IMR-90 (cell line): ENCODE data around the gene KIF6. TPM values are rescaled to one million over a fixed set of nuclear protein-coding genes. Genes with fewer than 3 reads are reported as not detected.

ENCODE experiments used
- ATAC-seq: fragments of 200-7000 bp; cut with Tn5 transposase; 2 replicates; pipeline ENCODE4 v1.9.1; 2020; ENCODE audit warnings: low read depth, mild to moderate bottlenecking, moderate library complexity
- BruUV-seq: library from RNA; stranded (reverse); fragments of 400-500 nt; replicated peaks from 2 replicates; lab custom pipeline; 2021; lab: Mats Ljungman, UMichigan
- CTCF ChIA-PET: fragments of 300-600 bp; formaldehyde crosslinking; extraction: SDS; loops from one replicate; lab custom pipeline; 2021; ENCODE audit warnings: antibody characterized with exemption; lab: Yijun Ruan, JAX
- POLR2A ChIA-PET: fragments of 300-600 bp; sonication (Branson Sonifier 250); formaldehyde crosslinking; loops from one replicate; lab custom pipeline; 2022; ENCODE audit warnings: antibody characterized with exemption; ENCODE audit not compliant: unreplicated experiment; lab: Charles Lee
- DNase-seq: peaks from one replicate; pipeline ENCODE4 v3.0.0; 2013
- H2AFZ ChIP-seq: replicated peaks from 2 replicates; pipeline ENCODE3; 2013; ENCODE audit warnings: low read length, mild to moderate bottlenecking; ENCODE audit not compliant: poor library complexity
- H2AK5ac ChIP-seq: 2 replicates; pipeline ENCODE4 v1.6.1; 2013; ENCODE audit warnings: low read depth, low read length, inconsistent platforms
- H2AK9ac ChIP-seq: replicated peaks from 2 replicates; pipeline ENCODE3; 2013; ENCODE audit warnings: mild to moderate bottlenecking, low read depth, low read length, moderate library complexity; ENCODE audit not compliant: poor library complexity
- H2BK120ac ChIP-seq: 2 replicates; pipeline ENCODE4 v1.6.1; 2013; ENCODE audit warnings: low read depth, low read length, inconsistent platforms
- H2BK15ac ChIP-seq: 3 replicates; pipeline ENCODE4 v1.6.1; 2013; ENCODE audit warnings: low read depth, low read length, inconsistent platforms
- H2BK20ac ChIP-seq: 2 replicates; pipeline ENCODE4 v1.6.1; 2013; ENCODE audit warnings: low read depth, mild to moderate bottlenecking, inconsistent platforms, low read length, moderate library complexity
- H2BK5ac ChIP-seq: 2 replicates; pipeline ENCODE4 v1.6.1; 2013; ENCODE audit warnings: mild to moderate bottlenecking, low read depth, low read length, inconsistent platforms; ENCODE audit not compliant: poor library complexity, severe bottlenecking
- H3K14ac ChIP-seq: replicated peaks from 2 replicates; pipeline ENCODE4 v1.6.1; 2013; ENCODE audit warnings: low read depth, low read length, inconsistent platforms
- H3K18ac ChIP-seq: 2 replicates; pipeline ENCODE4 v1.6.1; 2013; ENCODE audit warnings: low read depth, low read length, control low read depth
- H3K23ac ChIP-seq: 2 replicates; pipeline ENCODE4 v1.6.1; 2013; ENCODE audit warnings: low read depth, low read length, inconsistent platforms
- H3K27ac ChIP-seq: 2 replicates; pipeline ENCODE4 v1.5.1; 2013; ENCODE audit warnings: mild to moderate bottlenecking, control low read depth, low read length; ENCODE audit not compliant: insufficient read depth
- H3K27me3 ChIP-seq: 2 replicates; pipeline ENCODE4 v1.6.1; 2013; ENCODE audit warnings: low read length; ENCODE audit not compliant: control insufficient read depth, insufficient read depth
- H3K36me3 ChIP-seq: 2 replicates; pipeline ENCODE4 v1.6.1; 2013; ENCODE audit warnings: low read length, mixed read lengths; ENCODE audit not compliant: control insufficient read depth, insufficient read depth
- H3K4ac ChIP-seq: 2 replicates; pipeline ENCODE4 v1.6.1; 2013; ENCODE audit warnings: low read depth, low read length, inconsistent platforms
- H3K4me1 ChIP-seq: 2 replicates; pipeline ENCODE4 v1.6.1; 2013; ENCODE audit warnings: low read length, mixed read lengths; ENCODE audit not compliant: control insufficient read depth, insufficient read depth
- H3K4me2 ChIP-seq: 2 replicates; pipeline ENCODE4 v1.6.1; 2013; ENCODE audit warnings: low read depth, mild to moderate bottlenecking, control low read depth, low read length, moderate library complexity
- H3K4me3 ChIP-seq: 2 replicates; pipeline ENCODE4 v1.5.1; 2013; ENCODE audit warnings: low read depth, mild to moderate bottlenecking, control low read depth, low read length, moderate library complexity; ENCODE audit not compliant: insufficient read depth
- H3K56ac ChIP-seq: 2 replicates; pipeline ENCODE4 v1.6.1; 2013; ENCODE audit warnings: low read length, inconsistent platforms; ENCODE audit not compliant: insufficient read depth; ENCODE audit errors: extremely low read depth
- H3K79me1 ChIP-seq, 2 experiments: 2 replicates each; pipeline ENCODE4 v1.6.1; 2013; ENCODE audit warnings: low read length in 2 of 2, inconsistent platforms in 1 of 2, low read depth in 1 of 2
- H3K9ac ChIP-seq: 2 replicates; pipeline ENCODE4 v1.6.1; 2013; ENCODE audit warnings: low read depth, low read length, control low read depth
- H3K9me1 ChIP-seq: 2 replicates; pipeline ENCODE4 v1.6.1; 2013; ENCODE audit warnings: low read length, inconsistent platforms; ENCODE audit not compliant: insufficient read depth
- H3K9me3 ChIP-seq: 2 replicates; pipeline ENCODE4 v1.6.1; 2013; ENCODE audit warnings: low read length; ENCODE audit not compliant: control insufficient read depth, insufficient read depth
- H4K20me1 ChIP-seq: 2 replicates; pipeline ENCODE4 v1.6.1; 2013; ENCODE audit warnings: low read length, inconsistent platforms; ENCODE audit not compliant: insufficient read depth
- H4K5ac ChIP-seq: 2 replicates; pipeline ENCODE4 v1.6.1; 2013; ENCODE audit warnings: mild to moderate bottlenecking, low read depth, low read length, control low read depth
- H4K8ac ChIP-seq, 2 experiments: 2 replicates each; pipeline ENCODE4 v1.6.1; 2013; ENCODE audit warnings: low read depth in 2 of 2, low read length in 2 of 2, control low read depth in 1 of 2, inconsistent platforms in 1 of 2
- H4K91ac ChIP-seq: 2 replicates; pipeline ENCODE4 v1.6.1; 2013; ENCODE audit warnings: low read depth, low read length, inconsistent platforms; ENCODE audit not compliant: insufficient read depth
- RFX5 ChIP-seq: IDR thresholded peaks from 2 replicates; pipeline ENCODE4 v1.8.0; 2012; ENCODE audit warnings: low read depth, mild to moderate bottlenecking, low read length, moderate library complexity
- WGBS, 2 experiments: methylation state at CpG; one replicate each; pipeline versions ENCODE4 v1.1.5 to v1.1.7; 2013; ENCODE audit warnings: missing lambda C conversion rate in 2 of 2; ENCODE audit not compliant: insufficient read length in 1 of 2; ENCODE audit errors: extremely low coverage in 2 of 2; 5-methylcytosine and 5-hydroxymethylcytosine counted together
- dilution Hi-C: fragments of 300-500 bp; cut with HindIII; formaldehyde crosslinking; loops from one replicate; pipeline ENCODE4 v1.14.3; 2018; ENCODE audit warnings: low sequenced_read_pairs; ENCODE audit not compliant: unreplicated experiment
- in situ Hi-C: fragments of 300-500 bp; cut with MboI; formaldehyde crosslinking; loops from 3 replicates; pipeline ENCODE4 v1.14.3; 2019; ENCODE audit warnings: low sequenced_read_pairs, inconsistent platforms, mixed read lengths
- intact Hi-C: fragments of 100-400 bp; cut with micrococcal nuclease; formaldehyde crosslinking; loops from 2 replicates; pipeline ENCODE4 v1.10.0; 2022
- polyA plus RNA-seq, 3 experiments: library from polyadenylated mRNA; depleted of rRNA; stranded (reverse); fragments of >200 nt; gene quantifications; 2 replicates each; pipeline ENCODE4 v1.2.3, GENCODE V29; 2012; ENCODE audit warnings: low replicate concordance in 1 of 3
- total RNA-seq: library from RNA; depleted of rRNA; stranded (reverse); fragments of >200 nt; gene quantifications from 2 replicates; pipeline ENCODE4 v1.2.3, GENCODE V29; 2012

Gene KIF6
- total and polyA plus RNA-seq, 2 of the 4 experiments (the other 2 are of a cell fraction) = under 0.01 to 0.10 TPM

GRCh38 chr6:39294899-39295298 lies 430.3 kb downstream of the KIF6 start:
- no peak for DNase-seq
- Histone ChIP-seq H3K14ac (no peak overlapping the region), H2BK15ac (no peak overlapping the region), H3K4me2 (no peak overlapping the region), H3K56ac (no peak overlapping the region), H3K27me3 (no peaks in the 10 kb centered on the region; the same call in 1 of the 2 replicates), H4K20me1 (no peaks in the 10 kb centered on the region), H3K36me3 (no peaks in the 10 kb centered on the region), H3K27ac (no peak overlapping the region), H3K4ac (no peak overlapping the region), H3K4me3 (no peak overlapping the region), H3K9me1 (no peaks in the 10 kb centered on the region), H3K79me1 (no peaks in the 10 kb centered on the region), H2BK20ac (no peak overlapping the region), H3K4me1 (no peaks in the 10 kb centered on the region), H4K5ac (no peak overlapping the region), H2BK5ac (no peak overlapping the region), H2AFZ (no peak overlapping the region), H2AK9ac (no peak overlapping the region), H4K8ac (no peak overlapping the region), H3K23ac (no peak overlapping the region), H3K9me3 (no peaks in the 10 kb centered on the region), H3K18ac (no peak overlapping the region), H4K91ac (no peak overlapping the region), H2BK120ac (no peak overlapping the region), H2AK5ac (no peak overlapping the region), H3K9ac (no peak overlapping the region)
- in situ Hi-C loops = no loop called here
- no peak for TF ChIP-seq RFX5
- no CpG with 5 or more reads among the region's 1 CpG for WGBS, 2 experiments
- CTCF ChIA-PET = no interaction called here
- intact Hi-C loops = no loop called here
- POLR2A ChIA-PET = no interaction called here
- dilution Hi-C loops = no loop called here
- no peak for ATAC-seq
- no TSS peak for BruUV-seq
